Eye (tissue), 1 donor: ENCODE measurements around the gene SHH.

Source experiments
- DNase-seq: peaks from one replicate; pipeline ENCODE4 v3.0.0-alpha.2; 2015

SHH gene

GRCh38 chr7:155790666-155791065, 21.6 kb downstream of the SHH start:
- no peak for DNase-seq

GRCh38 chr7:155789001-155789725, 23.1 kb downstream of the SHH start:
- DNase-seq: no peak

GRCh38 chr7:155788616-155789000, 23.7 kb downstream of the SHH start:
- no peak for DNase-seq

GRCh38 chr7:155787171-155787851, 25.0 kb downstream of the SHH start:
- peak; percentile 47 for DNase-seq

GRCh38 chr7:155786491-155786890, 25.8 kb downstream of the SHH start:
- DNase-seq: no peak

GRCh38 chr7:155785536-155785935, 26.7 kb downstream of the SHH start:
- DNase-seq: no peak

GRCh38 chr7:155782466-155782865, 29.8 kb downstream of the SHH start:
- no peak for DNase-seq

GRCh38 chr7:155781433-155781832, 30.8 kb downstream of the SHH start:
- no peak for DNase-seq

GRCh38 chr7:155780884-155781283, 31.4 kb downstream of the SHH start:
- no peak for DNase-seq

GRCh38 chr7:155778349-155778748, 33.9 kb downstream of the SHH start:
- DNase-seq: no peak

GRCh38 chr7:155776606-155777005, 35.7 kb downstream of the SHH start:
- no peak for DNase-seq

GRCh38 chr7:155775691-155776090, 36.6 kb downstream of the SHH start:
- DNase-seq: no peak

GRCh38 chr7:155774947-155775346, 37.3 kb downstream of the SHH start:
- no peak for DNase-seq

- DNase-seq: no peak
These were observed 38.7 kb downstream of the SHH start for GRCh38 chr7:155773531-155773930.

GRCh38 chr7:155770241-155770640, 42.0 kb downstream of the SHH start:
- no peak for DNase-seq

- no peak for DNase-seq
These were observed 42.6 kb downstream of the SHH start for GRCh38 chr7:155769701-155770100.

- DNase-seq: no peak
These were observed 45.0 kb downstream of the SHH start for GRCh38 chr7:155766966-155767916.

- no peak for DNase-seq
These were observed 45.9 kb downstream of the SHH start for GRCh38 chr7:155766386-155766785.

- no peak for DNase-seq
These were observed 46.8 kb downstream of the SHH start for GRCh38 chr7:155765458-155765857.

- no peak for DNase-seq
These were observed 47.8 kb downstream of the SHH start for GRCh38 chr7:155764438-155764793.

GRCh38 chr7:155763691-155764437, 48.4 kb downstream of the SHH start:
- DNase-seq: peak; percentile 40

GRCh38 chr7:155763122-155763521, 49.1 kb downstream of the SHH start:
- DNase-seq: no peak

- DNase-seq: peak; percentile 19
These were observed 49.6 kb downstream of the SHH start for GRCh38 chr7:155762655-155763054.
